Aorta (tissue), 5 donors: Measurements from ENCODE around the gene NR1H2. TPM values are rescaled to one million over a fixed set of nuclear protein-coding genes. Genes with fewer than 3 reads are reported as not detected.

Experiments used
- ATAC-seq: fragments of 200-7000 bp; cut with Tn5 transposase; one replicate; pipeline ENCODE4 v1.9.1; 2022; ENCODE audit warnings: moderate library complexity; ENCODE audit not compliant: low FRiP score
- DNase-seq, 2 donors: peaks; one replicate each; pipeline ENCODE4 v3.0.0-alpha.2; 2020
- H3K27ac ChIP-seq, 2 donors: one replicate each; pipeline ENCODE4 v1.5.1; 2013; ENCODE audit warnings: low read length in 2 of 2, mild to moderate bottlenecking in 2 of 2, moderate library complexity in 2 of 2, control low read depth in 1 of 2, inconsistent platforms in 1 of 2, low read depth in 1 of 2
- H3K27me3 ChIP-seq, 2 donors: one replicate each; pipeline ENCODE4 v1.6.1; 2013; ENCODE audit warnings: control low read depth in 1 of 2, low read length in 1 of 2, mild to moderate bottlenecking in 1 of 2, moderate library complexity in 1 of 2; ENCODE audit not compliant: insufficient read depth in 2 of 2, control insufficient read depth in 1 of 2
- H3K36me3 ChIP-seq, 2 donors: one replicate each; pipeline ENCODE4 v1.6.1; 2013; ENCODE audit warnings: control low read depth in 1 of 2, low read length in 1 of 2, mild to moderate bottlenecking in 1 of 2; ENCODE audit not compliant: insufficient read depth in 2 of 2, control insufficient read depth in 1 of 2
- H3K4me1 ChIP-seq, 2 donors: one replicate each; pipeline ENCODE4 v1.6.1; 2013; ENCODE audit warnings: low read length in 2 of 2, control low read depth in 1 of 2, mild to moderate bottlenecking in 1 of 2, moderate library complexity in 1 of 2; ENCODE audit not compliant: insufficient read depth in 2 of 2, control insufficient read depth in 1 of 2
- H3K4me3 ChIP-seq, 2 donors: one replicate each; pipeline ENCODE4 v1.5.1; 2013; ENCODE audit warnings: low read length in 2 of 2, control low read depth in 1 of 2, mild to moderate bottlenecking in 1 of 2
- H3K9me3 ChIP-seq: one replicate; pipeline ENCODE4 v1.6.1; 2013; ENCODE audit warnings: mild to moderate bottlenecking, low read length; ENCODE audit not compliant: control insufficient read depth
- WGBS, 2 donors: extraction: QIAGEN DNeasy Blood & Tissue Kit; methylation state at CpG; one replicate each; pipeline ENCODE4 v1.1.7; 2013; 5-methylcytosine and 5-hydroxymethylcytosine counted together
- intact Hi-C, 2 donors: fragments of 100-400 bp; cut with DNase I; formaldehyde crosslinking; loops; one replicate each; pipeline versions ENCODE4 v1.14.2 to v1.15.0; 2022
- polyA plus RNA-seq, 2 donors: library from polyadenylated mRNA; stranded (reverse); fragments of 200-250 nt; gene quantifications; one replicate each; pipeline ENCODE4 v1.2.3, GENCODE V29; 2013
- total RNA-seq, 2 donors: library from RNA; stranded (reverse); fragmentation: NEBNext Ultra II Directional; extraction: Animal tissue kit (Norgen Biotek cat#: 25700); gene quantifications; one replicate each; pipeline ENCODE4 v1.2.1, GENCODE V29; 2021
- donor health status: healthy with polysubstance abuse.
- donor health status: Bipolar disorder and iron deficiency.
- donor health status: DM: no; HTN: no; CAD: no.
- donor health status: DM: no; HTN: no; CAD: no.
- donor health status: DM: yes; HTN: yes; CAD: no.

NR1H2 gene
- total and polyA plus RNA-seq, 4 donors, result 53.5 to 126 (median 86.8) TPM

GRCh38 chr19:50430888-50431342 lies 54.7 kb downstream of the NR1H2 start:
- Histone ChIP-seq H3K27ac (no peak overlapping the region), H3K4me1 (no peaks in the 10 kb centered on the region), H3K4me3 (no peak overlapping the region), H3K36me3 (no peaks in the 10 kb centered on the region), H3K27me3 (no peaks in the 10 kb centered on the region), H3K9me3 (no peaks in the 10 kb centered on the region)
- intact Hi-C loops, result no loop called here
- 21 to 25% methylated on average over 13 of the region's 13 CpGs for WGBS, 2 donors
- DNase-seq, result no peak
- ATAC-seq, result no peak

GRCh38 chr19:50431343-50432220 lies 55.3 kb downstream of the NR1H2 start:
- Histone ChIP-seq H3K36me3 (no peaks in the 10 kb centered on the region), H3K4me3 (peak overlapping the region; percentile 23 to 42), H3K27me3 (no peaks in the 10 kb centered on the region), H3K4me1 (no peaks in the 10 kb centered on the region), H3K27ac (no peak overlapping the region), H3K9me3 (no peaks in the 10 kb centered on the region)
- peak; percentile 91 for ATAC-seq
- intact Hi-C loops, result no loop called here
- 1% methylated on average over 53 to 54 of the region's 54 CpGs for WGBS, 2 donors
- peak; percentile 91 to 95 for DNase-seq

- 3 to 5% methylated on average over 30 to 40 of the region's 40 CpGs for WGBS, 2 donors
- Histone ChIP-seq H3K4me1 (no peaks in the 10 kb centered on the region), H3K36me3 (no peaks in the 10 kb centered on the region), H3K4me3 (peak within 1 kb of the TSS; percentile 23 to 42), H3K27me3 (no peaks in the 10 kb centered on the region), H3K9me3 (no peaks in the 10 kb centered on the region), H3K27ac (no peak within 1 kb of the TSS)
- DNase-seq, result no peak
- ATAC-seq, result no peak
- intact Hi-C loops, result no loop called here
These were observed 56.2 kb downstream of the NR1H2 start, which contains the start of gene MYBPC2 for GRCh38 chr19:50432221-50433028. Gene MYBPC2, plus strand, starts transcription at chr19:50432892. Its CDS starts 62 bp downstream, at chr19:50432954.

Other genes with a start within 250 kb of the NR1H2 start
- not detected for gene IZUMO2, start 213.2 kb upstream of the NR1H2 start, total RNA-seq
- gene IZUMO2, start 213.2 kb upstream of the NR1H2 start, polyA plus RNA-seq, result not detected
- gene MYH14, start 172.8 kb upstream of the NR1H2 start, total RNA-seq, result 10 to 100 TPM in 1 of 2 donors, 1 to 10 TPM in 1; 5.9 to 11.8 TPM
- 10 to 100 TPM in 1 of 2 donors, 1 to 10 TPM in 1; 4.8 to 61.1 TPM for gene MYH14, start 172.8 kb upstream of the NR1H2 start, polyA plus RNA-seq
- 1 to 10 TPM; 1.6 to 3.2 TPM for gene KCNC3, start 47.1 kb upstream of the NR1H2 start, total RNA-seq
- gene KCNC3, start 47.1 kb upstream of the NR1H2 start, polyA plus RNA-seq, result under 1 TPM; 0.15 to 0.88 TPM
- gene NAPSA, start 10.8 kb upstream of the NR1H2 start, total RNA-seq, result 1 to 10 TPM in 1 of 2 donors, under 1 TPM in 1; 0.52 to 1.5 TPM
- gene NAPSA, start 10.8 kb upstream of the NR1H2 start, polyA plus RNA-seq, result 1 to 10 TPM; 1.1 to 1.6 TPM
- gene POLD1, start 7.9 kb downstream of the NR1H2 start, total RNA-seq, result 10 to 100 TPM; 13.2 to 26.9 TPM
- gene POLD1, start 7.9 kb downstream of the NR1H2 start, polyA plus RNA-seq, result 10 to 100 TPM in 1 of 2 donors, 1 to 10 TPM in 1; 5.4 to 27.7 TPM
- under 1 TPM; 0.48 to 0.62 TPM for gene SPIB, start 42.5 kb downstream of the NR1H2 start, total RNA-seq
- gene SPIB, start 42.5 kb downstream of the NR1H2 start, polyA plus RNA-seq, result 1 to 10 TPM in 1 of 2 donors, under 1 TPM in 1; 0.05 to 5.1 TPM
- gene MYBPC2, start 56.4 kb downstream of the NR1H2 start, total RNA-seq, result not detected
- under 1 TPM in 1 of 2 donors, not detected in 1; 0.03 TPM for gene MYBPC2, start 56.4 kb downstream of the NR1H2 start, polyA plus RNA-seq
- gene EMC10, start 100.0 kb downstream of the NR1H2 start, total RNA-seq, result 10 to 100 TPM; 79.6 to 86.5 TPM
- 100 to 1,000 TPM in 1 of 2 donors, 10 to 100 TPM in 1; 65.2 to 111 TPM for gene EMC10, start 100.0 kb downstream of the NR1H2 start, polyA plus RNA-seq
- gene GARIN5A, start 100.4 kb downstream of the NR1H2 start, total RNA-seq, result not detected
- not detected for gene GARIN5A, start 100.4 kb downstream of the NR1H2 start, polyA plus RNA-seq
- 10 to 100 TPM; 26.6 to 34.2 TPM for gene JOSD2, start 134.7 kb downstream of the NR1H2 start, total RNA-seq
- gene JOSD2, start 134.7 kb downstream of the NR1H2 start, polyA plus RNA-seq, result 10 to 100 TPM; 40.2 to 76.1 TPM
- gene ASPDH, start 137.5 kb downstream of the NR1H2 start, total RNA-seq, result not detected
- gene ASPDH, start 137.5 kb downstream of the NR1H2 start, polyA plus RNA-seq, result 1 to 10 TPM in 1 of 2 donors, not detected in 1; 1.9 TPM
- gene LRRC4B, start 192.0 kb downstream of the NR1H2 start, total RNA-seq, result 10 to 100 TPM in 1 of 2 donors, 1 to 10 TPM in 1; 5.7 to 12.2 TPM
- 1 to 10 TPM in 1 of 2 donors, under 1 TPM in 1; 0.63 to 1.8 TPM for gene LRRC4B, start 192.0 kb downstream of the NR1H2 start, polyA plus RNA-seq